ENCODE results near the gene TMEM134.

TMEM134 gene

GRCh38 chr11:67500484-67500821 is 31.4 kb upstream of the TMEM134 start:
- no peak for DNase-seq

- no peak for DNase-seq
Observed at GRCh38 chr11:67499808-67500483, 30.9 kb upstream of the TMEM134 start.

- DNase-seq, result no peak
Observed at GRCh38 chr11:67498544-67498972, 29.5 kb upstream of the TMEM134 start.

- no peak for DNase-seq
Observed at GRCh38 chr11:67497656-67498291, 28.7 kb upstream of the TMEM134 start.

GRCh38 chr11:67496113-67496512 is 27.1 kb upstream of the TMEM134 start:
- DNase-seq, result no peak

GRCh38 chr11:67495234-67496005 is 26.4 kb upstream of the TMEM134 start:
- DNase-seq, result no peak

GRCh38 chr11:67494371-67495233 is 25.6 kb upstream of the TMEM134 start:
- DNase-seq, result no peak

- DNase-seq, result no peak
Observed at GRCh38 chr11:67493548-67494370, 24.7 kb upstream of the TMEM134 start.

GRCh38 chr11:67492801-67493547 is 23.9 kb upstream of the TMEM134 start:
- DNase-seq, result no peak

- no peak for DNase-seq
Observed at GRCh38 chr11:67492069-67492727, 23.1 kb upstream of the TMEM134 start.

- DNase-seq, result no peak
Observed at GRCh38 chr11:67491276-67492068, 22.4 kb upstream of the TMEM134 start.

GRCh38 chr11:67490727-67491065 is 21.6 kb upstream of the TMEM134 start:
- DNase-seq, result no peak

GRCh38 chr11:67489885-67490726 is 21.1 kb upstream of the TMEM134 start:
- DNase-seq, result no peak

- DNase-seq, result no peak
Observed at GRCh38 chr11:67489203-67489884, 20.3 kb upstream of the TMEM134 start.

- no peak for DNase-seq
Observed at GRCh38 chr11:67486481-67487195, 17.6 kb upstream of the TMEM134 start.

GRCh38 chr11:67485873-67486361 is 16.9 kb upstream of the TMEM134 start:
- peak; percentile 69 for DNase-seq

- peak; percentile 65 for DNase-seq
Observed at GRCh38 chr11:67484847-67485311, 15.8 kb upstream of the TMEM134 start.

Data from CD4-positive, alpha-beta T cell treated with Interferon gamma for 1 hour (primary cell).